ENCODE data around the gene CCNB1. TPM values are rescaled to one million over a fixed set of nuclear protein-coding genes. Genes with fewer than 3 reads are reported as not detected.

CCNB1 gene
- 26.8 and 27.2 TPM in 2 replicates for total RNA-seq

DNA sequence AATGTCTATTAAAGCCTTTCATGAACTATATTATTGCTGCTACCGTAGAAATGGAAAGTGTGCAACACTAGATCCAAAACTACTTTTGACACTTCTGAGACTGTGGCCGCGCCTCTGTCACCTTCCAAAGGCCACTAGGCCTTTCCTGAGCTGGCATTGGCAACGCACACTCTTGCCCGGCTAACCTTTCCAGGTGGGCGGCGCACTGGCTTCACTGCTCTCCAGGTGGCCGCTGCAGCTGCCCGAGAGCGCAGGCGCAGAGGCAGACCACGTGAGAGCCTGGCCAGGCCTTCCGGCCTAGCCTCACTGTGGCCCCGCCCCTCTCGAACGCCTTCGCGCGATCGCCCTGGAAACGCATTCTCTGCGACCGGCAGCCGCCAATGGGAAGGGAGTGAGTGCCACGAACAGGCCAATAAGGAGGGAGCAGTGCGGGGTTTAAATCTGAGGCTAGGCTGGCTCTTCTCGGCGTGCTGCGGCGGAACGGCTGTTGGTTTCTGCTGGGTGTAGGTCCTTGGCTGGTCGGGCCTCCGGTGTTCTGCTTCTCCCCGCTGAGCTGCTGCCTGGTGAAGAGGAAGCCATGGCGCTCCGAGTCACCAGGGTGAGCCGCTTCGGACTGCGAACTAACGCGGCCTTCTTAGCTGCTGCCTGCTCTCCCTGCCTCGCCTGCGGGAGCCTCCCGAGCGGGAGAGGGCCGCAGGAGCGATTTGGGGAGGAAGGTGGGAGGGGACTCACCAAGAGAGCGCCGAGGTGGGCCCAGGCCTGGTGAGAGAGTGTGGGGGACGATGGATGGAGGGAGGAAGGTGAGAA, at the start of gene CCNB1:
CCNB1 (plus strand) TSS at position 465 of the 807 bp plus-strand sequence; CDS start at position 578, 113 bp downstream.

DNA sequence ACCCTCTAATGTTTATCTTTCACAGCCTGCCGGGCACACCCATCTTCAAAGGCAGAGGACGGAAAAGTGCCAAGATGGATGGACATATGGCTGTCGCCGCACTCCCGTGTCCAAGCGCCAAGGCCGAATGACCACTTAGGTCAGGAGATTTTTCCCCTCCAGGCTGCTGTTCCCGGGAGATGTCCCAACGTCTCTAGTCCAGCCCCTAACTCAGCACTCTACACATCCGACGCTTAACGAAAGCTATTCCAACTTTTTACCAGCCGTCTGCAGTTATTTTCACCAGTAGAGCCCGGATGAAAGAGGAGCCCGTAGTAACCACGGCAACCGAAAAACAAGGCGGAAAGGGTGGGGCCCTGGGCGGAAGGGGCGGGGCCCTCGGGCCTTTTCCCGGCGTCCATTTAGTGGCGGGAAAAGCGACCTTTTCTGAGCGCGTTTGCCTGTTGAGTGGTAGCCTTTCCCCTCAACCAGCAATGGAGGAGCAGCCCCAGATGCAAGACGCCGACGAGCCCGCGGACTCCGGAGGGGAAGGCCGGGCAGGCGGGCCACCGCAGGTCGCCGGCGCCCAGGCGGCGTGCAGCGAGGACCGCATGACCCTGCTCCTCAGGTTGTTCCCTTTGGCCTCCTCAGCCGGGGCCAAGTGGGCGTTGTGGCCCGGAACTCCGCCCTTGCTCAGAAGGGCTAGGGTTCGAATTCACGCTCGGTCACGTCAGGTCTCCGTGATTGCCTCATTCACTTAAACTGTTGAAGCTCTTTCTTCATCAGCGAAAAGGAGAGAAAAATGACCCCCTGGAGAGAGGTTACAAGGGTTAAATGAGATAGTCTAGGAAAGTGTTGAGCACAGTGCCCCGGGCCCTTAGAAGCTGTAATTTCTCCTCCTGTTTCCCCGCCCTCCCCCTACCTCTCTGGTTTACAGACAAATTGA, 22.5 kb downstream of the CCNB1 start, which contains the start of gene CENPH:
CENPH (plus strand) TSS at position 422 of the 925 bp plus-strand sequence; CDS start at position 474, 52 bp downstream.

Other genes starting within 250 kb of the CCNB1 start
- 54.3 and 57.1 TPM in 2 replicates for gene SLC30A5, start 73.1 kb upstream of the CCNB1 start, total RNA-seq
- gene CENPH, start 22.4 kb downstream of the CCNB1 start, total RNA-seq: 2.9 and 6.7 TPM in 2 replicates
- gene CDK7, start 67.7 kb downstream of the CCNB1 start, total RNA-seq: 30.3 and 33.3 TPM in 2 replicates
- gene CCDC125, start 165.7 kb downstream of the CCNB1 start, total RNA-seq: 3.7 and 5.8 TPM in 2 replicates
- gene AK6, start 202.4 kb downstream of the CCNB1 start, total RNA-seq: 22.5 and 27.1 TPM in 2 replicates
- gene TAF9, start 202.4 kb downstream of the CCNB1 start, total RNA-seq: 67.9 and 72.6 TPM in 2 replicates
- 13.5 and 19.5 TPM in 2 replicates for gene RAD17, start 202.7 kb downstream of the CCNB1 start, total RNA-seq
- 1.3 and 1.5 TPM in 2 replicates for gene MARVELD2, start 248.0 kb downstream of the CCNB1 start, total RNA-seq